GM12891 (cell line): ENCODE results near the gene FHAD1.

ENCODE experiments used
- POLR2A ChIP-seq: IDR thresholded peaks from 2 replicates; pipeline ENCODE4 v1.6.1; 2011; ENCODE audit warnings: low read depth, low read length, control low read depth
- POLR2AphosphoS5 ChIP-seq: IDR thresholded peaks from 2 replicates; pipeline ENCODE4 v1.6.1; 2011; ENCODE audit warnings: low read depth, low read length, control low read depth
- SPI1 ChIP-seq: IDR thresholded peaks from 2 replicates; pipeline ENCODE4 v1.6.1; 2011; ENCODE audit warnings: low read depth, low read length, control low read depth
- TAF1 ChIP-seq: IDR thresholded peaks from 2 replicates; pipeline ENCODE4 v1.6.1; 2011; ENCODE audit warnings: low read depth, low read length, control low read depth

GRCh38 chr1:15218287-15219279, 28.4 kb upstream of the FHAD1 start:
- no peak for TF ChIP-seq TAF1
- TF ChIP-seq POLR2A = no peak
- TF ChIP-seq SPI1 = no peak
- TF ChIP-seq POLR2AphosphoS5 = no peak
